GM19372 (cell line): ENCODE measurements around the gene PHACTR1.

Experiments used
- ATAC-seq: cut with Tn5 transposase; IDR thresholded peaks from one replicate; pipeline ENCODE4 v1.9.1; 2021; ENCODE audit warnings: mild to moderate bottlenecking, low read depth, moderate library complexity; ENCODE audit not compliant: unreplicated experiment

Gene PHACTR1

GRCh38 chr6:12844284-12845223 is 128.0 kb downstream of the PHACTR1 start:
- ATAC-seq = no peak

GRCh38 chr6:12845224-12846004 is 128.8 kb downstream of the PHACTR1 start:
- no peak for ATAC-seq

DNA sequence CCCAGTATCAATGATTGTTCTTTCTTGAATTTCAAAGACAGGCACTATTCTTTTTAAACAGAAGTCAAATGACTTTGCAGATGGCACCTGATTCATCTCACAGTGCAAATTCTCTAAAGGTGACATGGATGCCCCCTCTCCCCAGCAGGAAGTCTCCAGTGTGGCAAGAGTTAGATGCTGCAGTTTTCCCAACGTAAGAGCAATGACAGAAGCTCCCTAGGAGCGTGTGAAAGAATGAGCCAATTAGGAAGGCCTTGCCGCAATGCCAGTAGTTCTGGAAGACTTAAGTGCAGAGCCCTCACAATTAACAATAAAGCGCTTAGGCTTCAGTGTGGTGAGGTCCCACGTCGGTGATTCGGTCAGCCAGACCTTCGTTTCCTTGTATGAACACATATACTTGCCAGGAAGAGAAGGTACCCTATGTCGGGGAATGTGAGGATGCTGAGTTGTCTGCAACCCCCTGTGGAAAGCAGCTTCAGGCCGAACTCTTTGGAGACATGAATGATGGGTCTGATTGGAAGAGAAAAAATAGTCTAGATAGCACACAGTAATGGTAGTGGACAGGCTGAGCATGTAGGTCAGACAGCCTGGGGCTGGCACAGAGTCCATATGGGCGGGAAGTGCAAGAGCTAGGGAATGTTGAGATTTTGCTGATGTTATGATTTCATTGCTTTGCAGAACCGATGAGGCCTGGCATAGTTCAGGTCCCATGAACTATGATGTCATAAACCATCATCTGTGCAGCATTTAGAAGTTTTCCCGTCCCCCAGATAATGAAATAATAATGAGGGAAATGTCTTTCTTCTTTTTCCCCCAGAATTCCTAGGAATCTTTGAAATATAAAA is 132.6 kb downstream of the PHACTR1 start:
- no peak for ATAC-seq

DNA sequence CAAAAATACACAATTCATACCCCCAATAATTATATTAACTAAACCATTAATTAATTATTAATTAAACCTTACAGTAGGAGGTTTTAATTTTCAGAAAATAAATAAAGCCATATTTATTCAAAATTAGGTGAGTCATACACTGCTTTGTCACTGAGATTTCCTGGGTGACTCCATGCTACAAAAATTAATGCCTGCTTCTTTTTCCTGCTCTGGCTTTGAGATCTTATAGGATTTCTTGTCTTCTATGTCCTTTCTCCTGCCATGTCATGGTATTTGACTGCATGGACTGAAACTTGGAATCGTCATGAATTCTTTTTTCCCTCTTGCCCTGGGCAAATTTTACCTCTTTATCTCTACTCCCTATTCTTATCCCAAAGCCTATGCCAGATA is 133.2 kb downstream of the PHACTR1 start:
- no peak for ATAC-seq

DNA sequence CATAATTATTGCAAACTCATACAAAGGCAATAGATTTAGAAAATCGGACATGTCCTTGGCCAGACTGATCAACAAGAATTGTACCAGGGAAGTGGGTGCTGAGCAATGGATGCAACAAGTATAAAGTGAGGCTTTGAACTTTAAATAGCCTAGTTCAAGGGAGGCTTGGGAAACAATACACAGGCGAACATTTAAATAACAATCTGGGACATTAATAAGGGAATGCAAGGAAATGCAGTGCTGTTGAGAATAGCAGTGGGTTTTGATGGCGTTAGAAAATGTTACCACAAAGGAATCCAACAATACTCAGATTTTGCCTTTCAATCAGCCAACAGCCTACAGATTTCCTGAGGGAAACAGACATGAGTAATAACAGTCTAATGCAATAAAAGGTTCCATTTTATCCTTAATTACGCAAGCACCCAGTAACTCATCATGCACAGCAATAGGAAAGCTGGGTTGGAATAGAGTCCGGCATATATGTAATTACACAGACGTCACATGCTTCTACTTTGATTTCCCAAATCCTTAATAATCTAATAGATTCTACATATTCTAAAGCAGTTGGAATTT is 134.6 kb downstream of the PHACTR1 start:
- ATAC-seq = no peak

DNA sequence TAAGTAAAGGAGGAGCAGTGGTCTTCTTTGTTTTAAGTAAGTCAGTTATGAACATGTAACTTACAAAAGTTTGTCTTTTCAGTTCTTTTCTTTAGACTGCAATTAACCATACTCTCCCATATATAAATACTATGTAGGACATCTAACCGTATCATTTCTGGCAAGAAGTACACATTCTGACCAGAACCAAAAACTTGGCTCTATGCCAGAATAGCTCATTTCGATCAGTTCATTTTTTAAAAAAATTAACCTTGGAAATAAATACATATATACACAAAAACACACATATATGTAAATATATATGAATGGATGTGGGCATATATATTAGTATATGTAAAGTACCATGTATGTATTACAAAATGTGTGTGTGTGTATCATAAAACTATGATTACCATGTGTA is 145.0 kb downstream of the PHACTR1 start:
- ATAC-seq = no peak

GRCh38 chr6:12865117-12865516 is 148.6 kb downstream of the PHACTR1 start:
- no peak for ATAC-seq

GRCh38 chr6:12865671-12866181 is 149.2 kb downstream of the PHACTR1 start:
- no peak for ATAC-seq

- no peak for ATAC-seq
These were observed 150.0 kb downstream of the PHACTR1 start for GRCh38 chr6:12866422-12867029.

GRCh38 chr6:12869816-12870432 is 153.4 kb downstream of the PHACTR1 start:
- ATAC-seq = no peak

GRCh38 chr6:12873691-12874090 is 157.1 kb downstream of the PHACTR1 start:
- no peak for ATAC-seq

DNA sequence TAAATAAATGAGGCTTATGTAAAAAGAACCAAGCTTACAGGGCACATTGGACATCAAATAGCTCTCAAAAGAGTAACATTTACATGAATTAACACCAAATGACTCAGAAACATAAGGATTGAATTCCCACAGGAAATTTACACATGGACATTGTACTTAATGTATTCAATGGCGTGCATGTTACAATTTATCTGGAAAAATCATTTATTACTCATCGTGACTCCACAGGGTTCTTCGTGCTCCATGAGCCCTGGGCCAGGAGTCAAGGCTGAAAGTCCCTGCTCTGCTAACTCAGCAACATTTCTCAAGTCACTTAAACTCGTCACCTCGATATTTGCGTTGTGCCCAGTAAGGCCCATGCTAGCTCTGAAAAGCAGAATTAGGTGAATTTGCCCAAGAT is 158.5 kb downstream of the PHACTR1 start:
- ATAC-seq = no peak

- ATAC-seq = no peak
These were observed 162.2 kb downstream of the PHACTR1 start for GRCh38 chr6:12878741-12879140.

GRCh38 chr6:12882761-12883290 is 166.3 kb downstream of the PHACTR1 start:
- no peak for ATAC-seq

DNA sequence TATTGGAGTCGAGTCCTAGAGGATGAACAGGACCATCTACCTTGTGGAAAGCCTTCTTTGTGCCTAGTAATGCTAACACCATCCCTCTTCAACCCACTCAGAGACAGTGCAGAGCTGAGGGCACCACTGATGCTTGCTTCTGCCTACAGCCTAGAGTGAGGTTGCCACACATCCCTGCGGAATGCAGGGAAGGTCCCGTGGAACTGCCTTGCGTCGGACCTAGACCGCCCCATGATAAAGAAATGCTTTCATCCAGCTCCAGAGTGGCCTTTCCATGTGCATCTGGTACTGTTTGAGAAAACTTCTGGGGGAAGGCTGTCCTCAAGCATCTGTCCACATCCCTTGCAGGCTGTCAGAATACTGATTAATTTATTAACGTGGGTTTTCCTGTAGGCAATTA is 168.4 kb downstream of the PHACTR1 start:
- no peak for ATAC-seq

DNA sequence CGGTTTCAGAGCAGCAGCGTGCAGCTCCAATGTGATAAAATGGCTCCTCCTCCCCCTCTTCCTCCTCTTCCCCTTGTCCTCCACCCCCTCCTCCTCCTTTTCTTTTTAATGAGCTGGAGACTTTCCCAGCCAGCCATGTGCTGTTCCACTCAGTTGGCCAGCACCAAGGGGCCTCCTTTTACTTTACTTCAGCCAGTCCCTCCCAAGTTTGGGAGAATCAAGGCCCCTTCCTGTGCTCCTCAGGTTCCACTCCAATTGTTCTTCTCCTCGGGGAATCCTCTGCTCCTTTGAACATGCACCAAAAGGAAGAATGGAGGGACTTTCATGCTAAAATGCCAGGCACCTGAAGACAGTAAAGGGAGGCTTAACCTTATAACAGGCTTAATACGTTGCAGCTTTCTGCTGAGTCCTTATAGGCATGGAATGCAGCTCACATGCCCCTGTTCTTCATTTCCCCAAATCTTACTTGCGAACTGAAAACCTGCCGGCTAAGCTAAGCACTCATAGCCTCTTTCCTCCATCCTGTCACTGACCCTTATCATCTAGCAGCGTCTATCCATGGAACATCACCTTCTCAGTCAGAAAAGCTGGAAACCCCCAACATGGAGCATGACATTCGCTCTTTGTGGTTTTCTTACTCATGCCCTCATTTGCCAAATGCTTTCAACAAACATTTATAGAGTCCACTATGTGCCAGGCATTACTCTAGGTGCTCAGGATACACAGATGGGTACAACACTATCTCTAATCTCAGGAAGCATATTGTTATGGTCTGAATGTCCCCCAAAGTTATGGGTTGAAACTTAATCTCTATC is 170.6 kb downstream of the PHACTR1 start:
- no peak for ATAC-seq

DNA sequence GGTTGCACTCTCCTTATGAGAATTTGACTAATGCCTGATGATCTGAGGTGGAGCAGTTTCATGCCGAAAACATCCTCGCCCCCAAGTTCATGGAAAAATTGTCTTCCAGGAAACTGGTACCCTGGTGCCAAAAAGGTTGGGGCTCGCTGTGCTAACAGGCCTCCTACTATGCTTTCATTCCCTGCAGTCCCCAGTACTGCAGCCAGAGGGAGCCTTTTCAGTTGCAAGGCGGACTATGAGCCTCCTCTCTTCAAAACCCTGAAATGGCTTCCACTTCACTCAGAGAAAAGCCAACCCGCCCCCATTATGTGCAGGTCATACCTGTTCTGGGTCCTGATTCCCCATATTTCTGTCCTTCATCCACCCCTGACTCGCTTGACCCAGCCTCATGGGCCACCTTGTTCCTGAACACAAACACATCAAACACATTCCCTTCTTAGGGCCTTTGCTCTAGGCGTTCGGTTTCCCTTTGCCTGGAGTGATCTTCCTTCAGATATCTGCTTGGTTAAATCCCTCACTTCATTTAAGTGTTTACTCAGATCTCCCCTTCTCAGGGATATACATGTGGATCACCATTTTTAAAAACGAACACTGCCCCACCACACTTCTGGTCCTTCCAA is 173.7 kb downstream of the PHACTR1 start:
- no peak for ATAC-seq

DNA sequence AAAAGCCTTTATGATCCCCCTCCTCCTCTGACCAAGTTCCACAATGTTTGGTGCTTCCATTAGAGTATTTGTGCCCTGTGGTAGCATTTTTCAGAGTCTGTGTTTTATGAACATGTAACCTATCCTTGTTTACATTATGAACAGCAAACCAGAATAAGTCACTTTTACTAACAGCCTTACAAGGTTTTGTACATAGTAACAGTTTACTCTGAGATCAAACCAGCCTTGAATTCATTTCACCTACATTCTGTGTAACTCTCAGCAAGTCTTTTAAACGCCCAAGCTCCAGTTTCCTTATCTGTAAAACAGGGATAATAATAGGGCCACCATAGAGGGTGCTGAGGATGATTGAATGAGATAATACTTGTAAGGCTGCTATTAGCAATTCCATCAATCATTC is 175.0 kb downstream of the PHACTR1 start:
- ATAC-seq = no peak
